Chondrocyte (in vitro differentiated cells): Measurements from ENCODE around the gene ACVR1. TPM values are rescaled to one million over a fixed set of nuclear protein-coding genes. Genes with fewer than 3 reads are reported as not detected.

Experiments
- DNase-seq: peaks from one replicate; pipeline ENCODE4 v3.0.0; 2021; ENCODE audit warnings: mixed read lengths, low spot score
- H3K27ac Mint-ChIP-seq: one replicate; pipeline ENCODE4 v1.8.0; 2021; ENCODE audit warnings: mild to moderate bottlenecking, moderate library complexity, mixed read lengths; ENCODE audit not compliant: unreplicated experiment
- H3K27me3 Mint-ChIP-seq: 2 replicates; pipeline ENCODE4 v1.8.0; 2021; ENCODE audit warnings: low read depth, mixed read lengths
- H3K36me3 Mint-ChIP-seq: 2 replicates; pipeline ENCODE4 v1.8.0; 2021; ENCODE audit warnings: low read depth, mixed read lengths
- H3K4me1 Mint-ChIP-seq: 2 replicates; pipeline ENCODE4 v1.8.0; 2021; ENCODE audit warnings: low read depth, mild to moderate bottlenecking, mixed read lengths
- H3K4me3 Mint-ChIP-seq: one replicate; pipeline ENCODE4 v1.8.0; 2021; ENCODE audit warnings: mild to moderate bottlenecking, moderate library complexity, mixed read lengths; ENCODE audit not compliant: unreplicated experiment
- H3K9me3 Mint-ChIP-seq: 2 replicates; pipeline ENCODE4 v1.8.0; 2021; ENCODE audit warnings: low read depth, mixed read lengths
- CTCF ChIP-seq: fragments of 200-600 bp; sonication (generic); IDR thresholded peaks from 2 replicates; pipeline ENCODE4 v1.5.0; 2021; ENCODE audit warnings: antibody characterized with exemption, mild to moderate bottlenecking, moderate library complexity
- total RNA-seq: library from RNA; stranded (reverse); gene quantifications from 3 replicates; pipeline ENCODE4 v1.2.1, GENCODE V29; 2021

The ACVR1 gene
- total RNA-seq, 1 donor from 2014 or later, result 81.7 TPM

- H3K36me3 Mint-ChIP-seq, result peaks cover 33% of the 10 kb centered on the region
- H3K27ac Mint-ChIP-seq, result no peak overlapping the region
- DNase-seq, result no peak
- TF ChIP-seq CTCF, result no peak
- H3K9me3 Mint-ChIP-seq, result no peaks in the 10 kb centered on the region
- H3K27me3 Mint-ChIP-seq, result no peaks in the 10 kb centered on the region
- no peak overlapping the region for H3K4me3 Mint-ChIP-seq
- no peaks in the 10 kb centered on the region for H3K4me1 Mint-ChIP-seq
Observed at GRCh38 chr2:157771234-157771633, 104.9 kb downstream of the ACVR1 start.

- Mint-ChIP-seq H3K36me3 (peaks cover 44% of the 10 kb centered on the region), H3K27me3 (no peaks in the 10 kb centered on the region), H3K9me3 (no peaks in the 10 kb centered on the region), H3K27ac (no peak overlapping the region), H3K4me3 (no peak overlapping the region), H3K4me1 (no peaks in the 10 kb centered on the region)
- DNase-seq, result no peak
- no peak for TF ChIP-seq CTCF
Observed at GRCh38 chr2:157769856-157770255, 106.3 kb downstream of the ACVR1 start.

GRCh38 chr2:157764386-157764785 lies 111.7 kb downstream of the ACVR1 start:
- Mint-ChIP-seq H3K27me3 (no peaks in the 10 kb centered on the region), H3K4me3 (no peak overlapping the region)
- no peak for TF ChIP-seq CTCF

GRCh38 chr2:157761520-157761919 lies 114.6 kb downstream of the ACVR1 start:
- TF ChIP-seq CTCF, result no peak
- no peaks in the 10 kb centered on the region for H3K27me3 Mint-ChIP-seq
- H3K27ac Mint-ChIP-seq, result no peak overlapping the region
- no peak overlapping the region for H3K4me3 Mint-ChIP-seq
- H3K36me3 Mint-ChIP-seq, result peaks cover 62% of the 10 kb centered on the region
- DNase-seq, result no peak
- H3K9me3 Mint-ChIP-seq, result peaks cover 20% of the 10 kb centered on the region
- H3K4me1 Mint-ChIP-seq, result peaks cover 14% of the 10 kb centered on the region

More at GRCh38 chr2:157764386-157764785, 111.7 kb downstream of the ACVR1 start:
- peaks cover 48% of the 10 kb centered on the region for H3K36me3 Mint-ChIP-seq
- H3K9me3 Mint-ChIP-seq, result peaks cover 4% of the 10 kb centered on the region
- no peak for DNase-seq
- H3K4me1 Mint-ChIP-seq, result peaks cover 10% of the 10 kb centered on the region
- no peak overlapping the region for H3K27ac Mint-ChIP-seq

- no peak for TF ChIP-seq CTCF
Observed at GRCh38 chr2:157760949-157761348, 115.2 kb downstream of the ACVR1 start.

More at GRCh38 chr2:157760949-157761348, 115.2 kb downstream of the ACVR1 start:
- no peak for DNase-seq
- peaks cover 65% of the 10 kb centered on the region for H3K36me3 Mint-ChIP-seq
- peaks cover 25% of the 10 kb centered on the region for H3K9me3 Mint-ChIP-seq
- H3K27ac Mint-ChIP-seq, result no peak overlapping the region
- peaks cover 14% of the 10 kb centered on the region for H3K4me1 Mint-ChIP-seq
- no peak overlapping the region for H3K4me3 Mint-ChIP-seq
- H3K27me3 Mint-ChIP-seq, result no peaks in the 10 kb centered on the region
